A673 (cell line): Measurements from ENCODE around the gene NCKAP5.

ENCODE experiments used
- EZH2 ChIP-seq: fragments of 200-600 bp; sonication (generic); IDR thresholded peaks from 2 replicates; pipeline ENCODE4 v1.6.1; 2017; ENCODE audit warnings: borderline replicate concordance, low read depth, mild to moderate bottlenecking, mixed read lengths, antibody characterized with exemption, low read length; ENCODE audit not compliant: poor library complexity, severe bottlenecking
- TF ChIP-seq, protein P1 (sequence below): fragments of 300-800, 200-600 bp; sonication (generic); conservative IDR thresholded peaks from 2 replicates; pipeline ENCODE4 v1.5.1; 2017; ENCODE audit warnings: low read depth, mild to moderate bottlenecking, antibody characterized with exemption, low read length, moderate library complexity, mixed read lengths

- TF ChIP-seq, protein P1, sequence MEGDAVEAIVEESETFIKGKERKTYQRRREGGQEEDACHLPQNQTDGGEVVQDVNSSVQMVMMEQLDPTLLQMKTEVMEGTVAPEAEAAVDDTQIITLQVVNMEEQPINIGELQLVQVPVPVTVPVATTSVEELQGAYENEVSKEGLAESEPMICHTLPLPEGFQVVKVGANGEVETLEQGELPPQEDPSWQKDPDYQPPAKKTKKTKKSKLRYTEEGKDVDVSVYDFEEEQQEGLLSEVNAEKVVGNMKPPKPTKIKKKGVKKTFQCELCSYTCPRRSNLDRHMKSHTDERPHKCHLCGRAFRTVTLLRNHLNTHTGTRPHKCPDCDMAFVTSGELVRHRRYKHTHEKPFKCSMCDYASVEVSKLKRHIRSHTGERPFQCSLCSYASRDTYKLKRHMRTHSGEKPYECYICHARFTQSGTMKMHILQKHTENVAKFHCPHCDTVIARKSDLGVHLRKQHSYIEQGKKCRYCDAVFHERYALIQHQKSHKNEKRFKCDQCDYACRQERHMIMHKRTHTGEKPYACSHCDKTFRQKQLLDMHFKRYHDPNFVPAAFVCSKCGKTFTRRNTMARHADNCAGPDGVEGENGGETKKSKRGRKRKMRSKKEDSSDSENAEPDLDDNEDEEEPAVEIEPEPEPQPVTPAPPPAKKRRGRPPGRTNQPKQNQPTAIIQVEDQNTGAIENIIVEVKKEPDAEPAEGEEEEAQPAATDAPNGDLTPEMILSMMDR = no peak
- no peak for TF ChIP-seq EZH2
Measured at GRCh38 chr2:132697556-132698205, 870.6 kb downstream of the NCKAP5 start.
